ENCODE measurements around the gene PPP1R13L.

PPP1R13L gene

GRCh38 chr19:45368127-45368526, 36.7 kb downstream of the PPP1R13L start:
- no peak for DNase-seq (ENCODE audit: low read depth in 2 of 2)

- DNase-seq (ENCODE audit: low read depth in 2 of 2): no peak
Measured at GRCh38 chr19:45364696-45365095, 40.2 kb downstream of the PPP1R13L start.

- DNase-seq (ENCODE audit: low read depth in 2 of 2): no peak
Measured at GRCh38 chr19:45363861-45364459, 40.9 kb downstream of the PPP1R13L start.

DNA sequence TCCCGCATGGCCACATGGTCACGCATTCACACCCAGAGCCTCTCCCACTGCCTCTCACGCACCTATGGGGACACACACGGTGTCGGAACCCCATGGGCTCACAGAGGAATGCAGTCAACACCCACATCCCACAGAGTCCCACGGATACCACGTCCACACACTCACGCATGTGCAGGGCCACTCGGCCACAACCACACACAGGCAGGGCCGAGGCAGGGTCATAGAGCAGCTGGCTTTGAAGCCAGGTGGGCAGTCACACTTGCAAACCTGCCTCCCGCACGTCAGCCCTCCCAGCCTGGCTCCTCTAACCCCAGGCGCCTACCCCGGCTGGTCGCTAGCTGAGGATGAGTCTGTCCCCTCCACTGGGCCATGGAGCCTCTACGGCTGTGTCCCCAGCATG, 42.6 kb downstream of the PPP1R13L start:
- DNase-seq (ENCODE audit: low read depth in 2 of 2): no peak

- DNase-seq (ENCODE audit: low read depth in 2 of 2): no peak
Measured at GRCh38 chr19:45361608-45362007, 43.3 kb downstream of the PPP1R13L start.

DNA sequence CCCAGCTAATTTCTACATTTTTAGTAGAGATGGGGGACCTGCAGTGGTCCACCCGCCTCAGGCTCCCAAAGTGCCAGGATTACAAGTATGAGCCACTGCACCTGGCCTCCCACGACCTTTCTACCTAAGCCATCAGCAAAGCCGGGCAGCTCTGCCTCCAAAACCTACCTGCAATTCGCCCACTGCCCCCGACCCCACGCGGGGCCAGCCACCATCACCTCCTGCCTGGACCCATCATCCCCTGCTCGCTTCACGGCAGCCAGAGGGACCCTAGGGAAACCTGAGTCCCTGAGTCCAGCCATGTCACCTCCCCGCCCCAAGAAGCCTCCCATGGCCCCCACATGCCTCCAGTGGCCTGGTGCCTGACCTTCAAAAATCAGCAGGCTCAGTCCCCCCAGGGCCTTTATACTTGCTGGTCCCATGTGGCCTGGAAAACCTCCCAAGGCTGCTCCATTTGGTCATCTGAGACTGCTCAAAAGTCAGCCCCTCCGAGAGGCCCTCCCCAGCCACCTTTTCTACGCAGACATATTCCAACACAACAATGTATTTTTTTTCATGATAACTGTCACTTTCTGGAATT, 46.6 kb downstream of the PPP1R13L start:
- DNase-seq (ENCODE audit: low read depth in 2 of 2): no peak

DNA sequence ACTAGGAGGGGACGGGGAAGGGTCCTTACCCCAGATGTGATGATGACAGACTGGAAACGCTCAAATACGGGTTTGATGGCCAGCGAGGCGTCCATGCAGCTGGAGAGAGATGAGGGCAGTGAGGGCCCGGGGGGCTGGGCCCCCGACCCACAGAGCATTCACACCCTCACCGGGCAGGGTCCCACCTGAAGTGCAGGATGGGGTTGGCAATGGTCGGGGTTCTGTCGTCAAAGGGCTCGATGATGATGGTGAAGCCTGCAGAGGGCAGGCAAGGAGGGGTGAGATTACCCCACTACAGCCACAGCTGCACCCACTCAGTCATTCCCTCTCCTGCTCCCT, 47.5 kb downstream of the PPP1R13L start:
- DNase-seq (ENCODE audit: low read depth in 2 of 2): no peak

DNA sequence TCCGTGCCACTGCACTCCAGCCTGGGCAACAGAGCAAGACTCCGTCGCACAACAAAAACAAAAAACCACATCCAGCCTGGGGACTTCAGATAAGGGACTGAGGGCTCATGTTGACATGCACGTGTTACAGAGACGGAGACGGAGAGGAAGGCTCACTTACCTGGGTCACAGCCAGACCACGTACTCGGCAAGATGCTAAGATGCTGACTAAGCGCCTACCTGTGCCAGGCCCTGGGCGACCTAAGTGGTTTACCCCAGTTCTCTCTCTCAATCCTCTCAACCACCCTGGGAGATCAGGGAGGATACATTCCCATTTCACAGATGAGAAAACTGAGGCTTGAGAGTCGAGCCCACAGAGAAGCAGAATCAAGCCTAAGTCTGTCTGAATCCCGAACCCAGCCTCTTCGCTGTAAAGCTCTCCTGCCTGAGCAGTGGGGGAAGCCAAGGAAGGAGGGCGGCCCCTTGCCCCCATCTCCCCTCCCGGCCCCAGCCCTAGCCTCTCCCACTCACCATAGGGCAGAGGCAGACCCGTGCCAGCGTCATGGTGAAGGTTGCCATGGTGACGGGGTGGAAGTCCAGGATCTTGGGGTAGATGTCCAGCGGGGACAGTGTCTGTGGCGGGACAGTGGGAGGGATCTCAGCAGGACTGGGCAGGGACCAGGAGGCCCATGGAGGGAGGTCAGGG, 48.0 kb downstream of the PPP1R13L start:
- no peak for DNase-seq (ENCODE audit: low read depth in 2 of 2)

DNA sequence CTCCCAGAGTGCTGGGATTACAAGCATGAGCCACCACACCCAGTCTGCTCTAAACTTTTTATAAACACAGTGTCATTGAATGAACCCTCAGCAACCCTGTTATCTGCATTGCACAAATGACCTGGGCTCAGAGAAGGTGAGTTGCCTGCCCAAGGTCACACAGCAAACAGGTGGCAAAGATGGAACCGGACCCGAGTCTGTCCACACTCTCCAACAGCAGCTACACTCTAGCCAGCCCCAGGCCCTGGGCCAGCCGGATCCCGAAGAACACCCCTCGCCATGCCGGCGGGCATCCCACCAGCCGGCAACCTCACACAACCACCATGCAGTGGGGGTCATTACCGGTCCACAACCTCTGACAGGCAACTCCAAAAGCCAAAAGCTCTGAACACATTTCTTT, 49.0 kb downstream of the PPP1R13L start:
- no peak for DNase-seq (ENCODE audit: low read depth in 2 of 2)

GRCh38 chr19:45355402-45355801, 49.5 kb downstream of the PPP1R13L start:
- no peak for DNase-seq (ENCODE audit: low read depth in 2 of 2)

GRCh38 chr19:45354241-45354842, 50.5 kb downstream of the PPP1R13L start:
- DNase-seq (ENCODE audit: low read depth in 2 of 2): no peak

GRCh38 chr19:45352914-45353796, 51.7 kb downstream of the PPP1R13L start:
- DNase-seq (ENCODE audit: low read depth in 2 of 2): no peak

DNA sequence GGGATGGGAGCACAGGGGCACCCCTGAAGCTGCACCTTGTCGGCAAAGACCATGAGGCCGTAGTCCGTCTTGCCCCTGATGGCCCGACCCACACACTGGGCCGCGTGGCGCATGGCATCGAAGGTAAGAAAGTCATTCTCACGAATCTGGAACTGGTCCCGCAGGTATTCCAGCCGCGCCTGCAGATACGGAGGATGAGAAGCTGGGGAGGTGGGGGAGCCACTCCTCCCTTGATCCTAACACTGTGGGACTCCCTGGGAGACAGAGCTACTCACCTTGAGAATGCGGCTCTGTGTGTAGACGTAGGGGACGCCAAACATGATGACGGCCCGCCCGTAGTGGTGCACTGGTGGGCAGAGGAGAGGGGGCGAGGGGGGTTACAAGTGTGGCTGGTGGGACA, 52.4 kb downstream of the PPP1R13L start:
- DNase-seq (ENCODE audit: low read depth in 2 of 2): no peak

DNA sequence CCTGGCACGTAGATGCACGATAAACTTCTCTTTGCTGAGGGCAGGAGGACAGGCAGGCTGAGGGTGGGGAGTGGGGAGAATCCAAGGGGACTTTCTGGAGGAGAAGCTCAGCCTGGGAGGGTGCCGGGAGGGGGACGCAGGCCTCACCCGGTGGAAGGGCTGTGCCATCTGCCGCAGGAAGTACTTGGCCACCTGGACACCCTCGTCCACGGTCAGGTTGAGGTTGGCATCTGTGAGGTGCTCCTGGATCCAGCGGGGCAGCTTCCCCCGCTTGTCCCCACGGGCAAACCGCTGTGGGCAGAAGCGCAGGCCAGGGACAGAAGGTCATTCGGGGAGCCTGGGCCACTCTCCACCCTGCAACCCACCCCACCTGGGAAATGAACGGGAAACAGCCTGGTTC, 52.8 kb downstream of the PPP1R13L start:
- no peak for DNase-seq (ENCODE audit: low read depth in 2 of 2)

DNA sequence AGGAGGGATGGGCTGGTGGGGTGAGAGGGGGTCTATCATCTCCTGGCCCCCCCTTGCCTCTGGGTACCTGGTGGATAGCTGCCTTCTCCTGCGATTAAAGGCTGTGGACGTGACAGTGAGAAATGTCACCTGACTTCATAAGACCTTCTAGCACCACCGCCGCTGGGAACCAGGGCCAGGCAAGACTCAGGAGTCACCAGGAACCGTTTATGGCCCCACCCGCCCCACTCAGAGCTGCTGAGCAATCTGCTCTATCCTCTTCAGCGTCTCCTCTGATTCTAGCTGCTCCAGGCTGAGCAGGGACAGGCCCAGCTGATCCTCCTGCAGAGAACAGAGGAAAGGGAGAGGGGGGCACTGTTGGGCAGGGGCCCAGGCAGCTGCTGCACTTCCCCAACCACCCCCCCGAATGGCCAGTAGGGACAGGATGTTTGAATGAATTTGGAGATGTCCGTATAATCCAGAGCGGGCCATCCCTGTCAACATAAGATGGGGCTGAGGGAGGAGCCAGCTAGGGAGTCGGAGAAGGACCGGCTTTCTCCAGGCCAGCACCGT, 53.4 kb downstream of the PPP1R13L start:
- no peak for DNase-seq (ENCODE audit: low read depth in 2 of 2)

GRCh38 chr19:45350477-45351058, 54.3 kb downstream of the PPP1R13L start:
- DNase-seq (ENCODE audit: low read depth in 2 of 2): no peak

DNA sequence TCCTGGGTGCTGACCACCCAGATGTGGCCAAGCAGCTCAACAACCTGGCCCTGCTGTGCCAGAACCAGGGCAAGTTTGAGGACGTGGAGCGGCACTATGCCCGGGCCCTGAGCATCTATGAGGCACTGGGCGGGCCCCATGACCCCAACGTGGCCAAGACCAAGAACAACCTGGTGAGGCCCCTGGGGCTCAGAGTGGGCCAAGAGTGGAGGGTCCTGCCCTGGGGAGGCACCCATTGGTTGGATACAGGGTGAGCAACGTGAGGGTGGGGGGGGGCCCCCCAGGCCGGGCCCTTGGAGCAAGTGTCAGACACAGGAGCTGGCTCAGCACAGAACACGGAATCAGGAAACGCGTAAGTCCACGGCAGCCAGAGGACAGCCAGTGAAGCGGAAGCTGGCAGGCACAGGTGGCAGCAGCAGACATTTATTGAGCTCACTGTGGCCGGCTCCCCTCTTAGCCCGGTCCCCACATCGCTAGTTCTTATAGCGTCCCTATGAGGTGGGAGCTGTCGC, 55.4 kb downstream of the PPP1R13L start:
- DNase-seq (ENCODE audit: low read depth in 2 of 2): no peak

GRCh38 chr19:45349126-45349415, 55.8 kb downstream of the PPP1R13L start:
- DNase-seq (ENCODE audit: low read depth in 2 of 2): no peak

DNA sequence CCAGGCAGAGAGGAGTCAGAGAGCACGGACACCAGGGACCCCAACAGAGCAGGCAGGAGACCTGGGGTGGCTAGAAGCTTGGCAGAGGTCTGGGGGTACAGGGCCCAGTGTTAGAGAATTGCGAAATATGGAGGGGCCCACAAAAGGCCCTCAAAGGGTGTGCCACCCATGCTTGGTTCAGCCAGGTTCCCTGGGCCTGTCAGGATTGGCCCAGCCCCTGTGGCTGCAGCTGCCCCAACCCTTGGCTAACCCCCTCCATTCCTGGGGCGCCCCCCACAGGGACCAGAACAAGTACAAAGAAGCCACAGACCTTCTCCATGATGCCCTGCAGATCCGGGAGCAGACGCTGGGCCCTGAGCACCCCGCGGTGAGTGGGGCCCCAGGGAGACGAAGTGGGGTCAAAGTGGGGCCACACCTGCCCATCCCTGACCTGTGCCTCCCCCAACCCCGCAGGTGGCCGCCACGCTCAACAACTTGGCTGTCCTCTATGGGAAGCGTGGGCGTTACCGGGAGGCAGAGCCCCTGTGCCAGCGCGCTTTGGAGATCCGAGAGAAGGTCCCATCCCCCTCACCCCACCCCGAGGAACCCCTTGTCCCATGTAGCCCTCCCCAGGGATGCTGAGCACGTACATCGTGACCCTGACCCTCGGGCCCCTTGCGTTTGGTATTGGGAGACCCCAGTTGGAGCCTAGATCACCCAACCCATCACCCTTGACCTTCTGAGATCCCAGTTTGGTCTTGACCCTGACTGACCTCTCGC, 56.3 kb downstream of the PPP1R13L start:
- no peak for DNase-seq (ENCODE audit: low read depth in 2 of 2)

GRCh38 chr19:45347570-45348366, 57.1 kb downstream of the PPP1R13L start:
- DNase-seq (ENCODE audit: low read depth in 2 of 2): no peak
